ENCODE results near the gene SAMMSON.

Gene SAMMSON

GRCh38 chr3:70085613-70086012, 86.1 kb downstream of the SAMMSON start:
- no peak for DNase-seq (ENCODE audit: low read depth in 1 of 2, low spot score in 1 of 2)

GRCh38 chr3:70086336-70086735, 86.8 kb downstream of the SAMMSON start:
- DNase-seq (ENCODE audit: low read depth in 1 of 2, low spot score in 1 of 2): no peak

GRCh38 chr3:70090322-70090913, 90.9 kb downstream of the SAMMSON start:
- no peak for DNase-seq (ENCODE audit: low read depth in 1 of 2, low spot score in 1 of 2)

GRCh38 chr3:70094197-70094596, 94.7 kb downstream of the SAMMSON start:
- DNase-seq (ENCODE audit: low read depth in 1 of 2, low spot score in 1 of 2): no peak

- DNase-seq (ENCODE audit: low read depth in 1 of 2, low spot score in 1 of 2): no peak
Measured at GRCh38 chr3:70095260-70095659, 95.7 kb downstream of the SAMMSON start.

GRCh38 chr3:70096376-70097066, 97.0 kb downstream of the SAMMSON start:
- DNase-seq (ENCODE audit: low read depth in 1 of 2, low spot score in 1 of 2): no peak

- no peak for DNase-seq (ENCODE audit: low read depth in 1 of 2, low spot score in 1 of 2)
Measured at GRCh38 chr3:70097084-70097483, 97.6 kb downstream of the SAMMSON start.

GRCh38 chr3:70108072-70108471, 108.5 kb downstream of the SAMMSON start:
- DNase-seq (ENCODE audit: low read depth in 1 of 2, low spot score in 1 of 2): no peak

- no peak for DNase-seq (ENCODE audit: low read depth in 1 of 2, low spot score in 1 of 2)
Measured at GRCh38 chr3:70108546-70108945, 109.0 kb downstream of the SAMMSON start.

- no peak for DNase-seq (ENCODE audit: low read depth in 1 of 2, low spot score in 1 of 2)
Measured at GRCh38 chr3:70110066-70110465, 110.5 kb downstream of the SAMMSON start.

- no peak for DNase-seq (ENCODE audit: low read depth in 1 of 2, low spot score in 1 of 2)
Measured at GRCh38 chr3:70111411-70111810, 111.9 kb downstream of the SAMMSON start.

GRCh38 chr3:70112751-70113150, 113.2 kb downstream of the SAMMSON start:
- DNase-seq (ENCODE audit: low read depth in 1 of 2, low spot score in 1 of 2): no peak

- DNase-seq (ENCODE audit: low read depth in 1 of 2, low spot score in 1 of 2): no peak
Measured at GRCh38 chr3:70114431-70114830, 114.9 kb downstream of the SAMMSON start.

- no peak for DNase-seq (ENCODE audit: low read depth in 1 of 2, low spot score in 1 of 2)
Measured at GRCh38 chr3:70119879-70120278, 120.3 kb downstream of the SAMMSON start.
